Psoas muscle (tissue), 8 donors: Measurements from ENCODE around the gene YAF2. TPM values are rescaled to one million over a fixed set of nuclear protein-coding genes. Genes with fewer than 3 reads are reported as not detected.
"Not testable (repeated sequence)": the region's sequence is repeated elsewhere in the genome, so short reads cannot be mapped to it uniquely, and the experiment has no call there.

Experiments
- ATAC-seq, 4 donors: fragments of 200-7000 bp; cut with Tn5 transposase; one replicate each; pipeline ENCODE4 v1.9.1; 2020; ENCODE audit warnings: moderate library complexity in 3 of 4, mild to moderate bottlenecking in 2 of 4
- DNase-seq, 2 donors: peaks; one replicate each; pipeline ENCODE4 v3.0.0-alpha.2; 2020
- H3K27ac ChIP-seq: fragments of 200-600 bp; one replicate; pipeline ENCODE4 v1.8.0; 2022
- H3K27me3 ChIP-seq, 3 donors: fragments of 200-600 bp in 1 of 3; one replicate each; pipeline versions ENCODE4 v1.6.1 to v1.8.0; 2013 to 2022; ENCODE audit warnings: low read length in 2 of 3, mild to moderate bottlenecking in 2 of 3, moderate library complexity in 1 of 3; ENCODE audit not compliant: insufficient read depth in 3 of 3
- H3K36me3 ChIP-seq, 2 donors: fragments of 200-600 bp in 1 of 2; one replicate each; pipeline versions ENCODE4 v1.6.1 to v1.8.0; 2013 to 2022; ENCODE audit warnings: low read depth in 1 of 2, mild to moderate bottlenecking in 1 of 2, moderate library complexity in 1 of 2; ENCODE audit not compliant: insufficient read depth in 1 of 2
- H3K4me1 ChIP-seq: fragments of 200-600 bp; one replicate; pipeline ENCODE4 v1.8.0; 2022
- H3K4me3 ChIP-seq: fragments of 200-600 bp; one replicate; pipeline ENCODE4 v1.8.0; 2022; ENCODE audit warnings: mild to moderate bottlenecking
- H3K9me3 ChIP-seq: fragments of 200-600 bp; one replicate; pipeline ENCODE4 v1.8.0; 2022
- WGBS, 3 donors: extraction: QIAGEN DNeasy Blood & Tissue Kit; methylation state at CpG; one replicate each; pipeline versions ENCODE4 v1.1.6 to v1.1.7; 2013; 5-methylcytosine and 5-hydroxymethylcytosine counted together
- intact Hi-C, 2 donors: fragments of 100-400 bp; cut with DNase I; formaldehyde crosslinking; loops; one replicate each; pipeline versions ENCODE4 v1.11.0 to v1.14.2; 2022
- polyA plus RNA-seq, 3 donors: library from polyadenylated mRNA; stranded (reverse); fragments of 200-250 nt; gene quantifications; one replicate each; pipeline ENCODE4 v1.2.3, GENCODE V29; 2013
- total RNA-seq, 4 donors: library from RNA; stranded (reverse); fragmentation: NEBNext Ultra II Directional in 2 of 4; extraction: Animal tissue kit (Norgen Biotek cat#: 25700) in 2 of 4; gene quantifications; one replicate each; pipeline versions ENCODE4 v1.2.1 to v1.2.4, GENCODE V29; 2021 to 2023
- TF ChIP-seq, protein P1 (sequence below): fragments of 200-600 bp; IDR thresholded peaks from one replicate; pipeline ENCODE4 v1.8.0; 2022; ENCODE audit warnings: antibody characterized with exemption
- donor health status: healthy with polysubstance abuse.
- donor health status: DM: no; HTN: no; CAD: no; lungs with moderate emphysema.
- donor health status: Bipolar disorder and iron deficiency.
- donor health status: healthy.
- donor health status: DM: yes; HTN: yes; CAD: no.
- donor health status: DM: no; HTN: no; CAD: no.
- donor health status: DM: no; HTN: no; CAD: no.
- donor health status: DM: yes; HTN: yes; CAD: no.

YAF2 gene
- total and polyA plus RNA-seq, 7 donors = 12.2 to 99.2 (median 50.9) TPM

DNA sequence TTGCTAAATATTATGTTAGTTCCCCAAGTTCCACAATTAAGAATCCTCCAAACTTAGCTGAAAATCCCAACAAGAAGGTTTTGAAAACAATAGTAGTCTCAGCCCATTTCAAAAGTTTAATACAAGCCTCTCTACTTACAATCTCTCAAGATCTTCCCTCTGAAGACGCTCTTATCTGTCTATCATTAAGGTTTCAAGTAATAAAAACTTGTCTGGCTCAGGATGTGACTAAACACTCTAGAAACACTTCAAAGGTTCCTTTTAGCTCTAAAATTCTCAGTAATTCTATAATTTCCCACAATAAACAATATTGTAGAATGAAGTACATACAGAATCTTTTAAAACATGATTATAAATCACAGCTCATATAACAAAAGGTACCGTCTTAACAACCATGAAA, 16.3 kb downstream of the YAF2 start:
- intact Hi-C loops = no loop called here
- WGBS, 3 donors = 82 to 88% (median 83%) methylated on average over 2 of the region's 2 CpGs
- no peaks in the 10 kb centered on the region for H3K9me3 ChIP-seq
- H3K4me3 ChIP-seq = no peak overlapping the region
- H3K4me1 ChIP-seq = peaks cover 21% of the 10 kb centered on the region
- DNase-seq (no peak), ATAC-seq (no peak)
- TF ChIP-seq, protein P1, sequence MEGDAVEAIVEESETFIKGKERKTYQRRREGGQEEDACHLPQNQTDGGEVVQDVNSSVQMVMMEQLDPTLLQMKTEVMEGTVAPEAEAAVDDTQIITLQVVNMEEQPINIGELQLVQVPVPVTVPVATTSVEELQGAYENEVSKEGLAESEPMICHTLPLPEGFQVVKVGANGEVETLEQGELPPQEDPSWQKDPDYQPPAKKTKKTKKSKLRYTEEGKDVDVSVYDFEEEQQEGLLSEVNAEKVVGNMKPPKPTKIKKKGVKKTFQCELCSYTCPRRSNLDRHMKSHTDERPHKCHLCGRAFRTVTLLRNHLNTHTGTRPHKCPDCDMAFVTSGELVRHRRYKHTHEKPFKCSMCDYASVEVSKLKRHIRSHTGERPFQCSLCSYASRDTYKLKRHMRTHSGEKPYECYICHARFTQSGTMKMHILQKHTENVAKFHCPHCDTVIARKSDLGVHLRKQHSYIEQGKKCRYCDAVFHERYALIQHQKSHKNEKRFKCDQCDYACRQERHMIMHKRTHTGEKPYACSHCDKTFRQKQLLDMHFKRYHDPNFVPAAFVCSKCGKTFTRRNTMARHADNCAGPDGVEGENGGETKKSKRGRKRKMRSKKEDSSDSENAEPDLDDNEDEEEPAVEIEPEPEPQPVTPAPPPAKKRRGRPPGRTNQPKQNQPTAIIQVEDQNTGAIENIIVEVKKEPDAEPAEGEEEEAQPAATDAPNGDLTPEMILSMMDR = no peak
- H3K27me3 ChIP-seq = no peaks in the 10 kb centered on the region
- H3K27ac ChIP-seq = no peak overlapping the region
- no peaks in the 10 kb centered on the region for H3K36me3 ChIP-seq

DNA sequence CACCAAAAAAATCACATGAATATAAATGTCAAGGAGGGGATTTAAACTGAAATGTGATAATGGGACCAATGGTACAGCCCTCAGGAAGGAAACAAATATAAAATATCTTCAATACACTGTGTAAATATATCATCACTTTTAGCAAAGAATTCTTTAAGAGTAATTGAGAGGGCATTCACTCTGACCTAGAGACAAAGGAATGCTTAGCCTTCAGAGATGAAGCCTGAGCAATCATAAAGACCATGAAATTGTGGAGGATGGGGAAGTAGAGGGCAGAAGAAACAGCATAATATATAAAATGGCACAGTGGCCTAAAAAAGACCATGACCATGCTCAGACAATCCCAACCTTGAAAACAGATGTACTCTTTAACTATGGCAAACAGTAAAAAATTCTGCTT, 20.4 kb downstream of the YAF2 start:
- H3K9me3 ChIP-seq = no peaks in the 10 kb centered on the region
- no peak overlapping the region for H3K4me3 ChIP-seq
- no peaks in the 10 kb centered on the region for H3K27me3 ChIP-seq
- H3K36me3 ChIP-seq = no peaks in the 10 kb centered on the region
- DNase-seq (no peak), ATAC-seq (no peak)
- intact Hi-C loops = no loop called here
- peaks cover 39% of the 10 kb centered on the region for H3K4me1 ChIP-seq
- TF ChIP-seq, protein P1 = no peak
- no peak overlapping the region for H3K27ac ChIP-seq

DNA sequence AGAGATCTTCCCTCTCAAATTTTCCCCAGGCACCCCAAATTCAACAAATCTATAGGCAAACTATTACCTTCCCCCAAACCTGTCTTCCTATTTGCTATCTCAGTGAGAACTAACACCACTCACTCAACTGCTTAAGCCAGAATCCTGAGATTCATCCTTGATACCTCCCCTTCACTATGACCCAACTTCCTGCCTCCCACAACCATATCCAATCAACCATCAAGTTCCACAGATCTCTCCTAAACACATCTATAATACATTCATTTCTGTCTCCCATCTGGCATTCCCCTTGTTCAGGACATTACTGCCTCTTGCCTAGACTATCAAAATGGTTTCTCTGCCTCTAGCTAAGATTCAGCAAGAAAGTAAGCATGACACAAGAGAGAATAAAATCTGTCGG, 21.3 kb downstream of the YAF2 start:
- intact Hi-C loops = no loop called here
- ATAC-seq (no peak), DNase-seq (no peak)
- Histone ChIP-seq H3K4me3 (no peak overlapping the region), H3K4me1 (peaks cover 31% of the 10 kb centered on the region), H3K36me3 (no peaks in the 10 kb centered on the region), H3K27ac (no peak overlapping the region), H3K27me3 (no peaks in the 10 kb centered on the region), H3K9me3 (no peaks in the 10 kb centered on the region)
- TF ChIP-seq, protein P1 = no peak
- WGBS, 3 donors = 92 to 96% (median 95%) methylated on average over 1 of the region's 1 CpG

DNA sequence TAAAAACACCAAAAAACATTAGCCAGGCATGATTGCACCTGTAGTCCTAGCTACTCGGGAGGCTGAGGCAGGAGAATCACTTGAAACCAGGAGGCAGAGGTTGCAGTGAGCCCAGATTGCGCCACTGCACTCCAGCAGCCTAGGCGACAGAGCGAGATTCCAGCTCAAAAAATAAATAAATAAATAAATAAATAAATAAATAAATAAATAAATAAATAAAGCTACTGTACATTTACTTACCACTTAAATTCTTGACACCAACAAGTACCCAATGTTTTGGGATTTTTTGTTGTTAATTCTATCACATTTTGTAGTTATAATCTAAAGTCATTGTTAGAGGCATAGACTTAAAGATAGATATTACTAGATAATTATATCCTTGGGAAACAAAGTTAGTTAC, 22.3 kb downstream of the YAF2 start:
- H3K9me3 ChIP-seq, H3K27me3 ChIP-seq, ATAC-seq, H3K27ac ChIP-seq, H3K36me3 ChIP-seq, H3K4me3 ChIP-seq, DNase-seq, intact Hi-C loops: not testable (repeated sequence)
- peaks cover 31% of the 10 kb centered on the region for H3K4me1 ChIP-seq
- 97 to 99% (median 97%) methylated on average over 4 of the region's 4 CpGs for WGBS, 3 donors

DNA sequence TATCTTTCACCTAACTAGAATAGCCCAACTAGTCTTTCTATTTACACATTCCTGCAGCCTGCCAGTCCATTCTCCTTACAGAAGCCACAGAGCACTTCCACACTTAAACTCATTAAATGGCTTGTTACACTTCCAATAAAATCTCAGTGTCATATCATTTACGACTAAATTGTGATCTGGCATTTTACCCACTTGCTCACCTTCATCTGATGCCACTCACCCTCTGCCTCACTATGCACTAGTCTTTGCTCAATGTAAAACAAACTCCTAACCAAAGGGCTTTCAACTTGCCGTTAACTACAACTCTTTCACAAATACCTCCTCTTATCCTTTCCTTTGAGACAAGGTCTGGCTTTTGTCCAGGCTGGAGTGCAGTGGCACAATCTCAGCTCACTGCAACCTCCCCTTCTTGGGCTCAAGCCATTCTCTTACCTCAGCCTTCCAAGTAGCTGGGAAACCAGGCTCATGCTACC, 24.1 kb downstream of the YAF2 start:
- peaks cover 0 to 15% of the 10 kb centered on the region in 2 donors for H3K36me3 ChIP-seq
- no peak overlapping the region for H3K27ac ChIP-seq
- ATAC-seq (peak in 3 of 4 donors; percentile 54 to 69 (median 69)), DNase-seq (peak in 1 of 2 donors; percentile 34)
- intact Hi-C loops = no loop called here
- no peaks in the 10 kb centered on the region for H3K27me3 ChIP-seq
- no peaks in the 10 kb centered on the region for H3K9me3 ChIP-seq
- H3K4me1 ChIP-seq = peaks cover 22% of the 10 kb centered on the region
- TF ChIP-seq, protein P1 = no peak
- WGBS, 3 donors = 15 to 35% (median 18%) methylated on average over 2 of the region's 2 CpGs
- no peak overlapping the region for H3K4me3 ChIP-seq
